ENCODE data around the gene EIF4E2.

GRCh38 chr2:232541195-232541960 is 9.1 kb upstream of the EIF4E2 start:
- no peak for TF ChIP-seq EP300 (IDR thresholded peaks at IDR 0.05)
- TF ChIP-seq, protein P1, sequence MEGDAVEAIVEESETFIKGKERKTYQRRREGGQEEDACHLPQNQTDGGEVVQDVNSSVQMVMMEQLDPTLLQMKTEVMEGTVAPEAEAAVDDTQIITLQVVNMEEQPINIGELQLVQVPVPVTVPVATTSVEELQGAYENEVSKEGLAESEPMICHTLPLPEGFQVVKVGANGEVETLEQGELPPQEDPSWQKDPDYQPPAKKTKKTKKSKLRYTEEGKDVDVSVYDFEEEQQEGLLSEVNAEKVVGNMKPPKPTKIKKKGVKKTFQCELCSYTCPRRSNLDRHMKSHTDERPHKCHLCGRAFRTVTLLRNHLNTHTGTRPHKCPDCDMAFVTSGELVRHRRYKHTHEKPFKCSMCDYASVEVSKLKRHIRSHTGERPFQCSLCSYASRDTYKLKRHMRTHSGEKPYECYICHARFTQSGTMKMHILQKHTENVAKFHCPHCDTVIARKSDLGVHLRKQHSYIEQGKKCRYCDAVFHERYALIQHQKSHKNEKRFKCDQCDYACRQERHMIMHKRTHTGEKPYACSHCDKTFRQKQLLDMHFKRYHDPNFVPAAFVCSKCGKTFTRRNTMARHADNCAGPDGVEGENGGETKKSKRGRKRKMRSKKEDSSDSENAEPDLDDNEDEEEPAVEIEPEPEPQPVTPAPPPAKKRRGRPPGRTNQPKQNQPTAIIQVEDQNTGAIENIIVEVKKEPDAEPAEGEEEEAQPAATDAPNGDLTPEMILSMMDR (IDR thresholded peaks at IDR 0.05), result no peak
- TF ChIP-seq POLR2A (IDR thresholded peaks at IDR 0.05), result no peak

All from ovary (tissue), 3 donors.